ENCODE measurements around the gene SNIP1. TPM values are rescaled to one million over a fixed set of nuclear protein-coding genes. Genes with fewer than 3 reads are reported as not detected.
"Not testable (repeated sequence)": the region's sequence is repeated elsewhere in the genome, so short reads cannot be mapped to it uniquely, and the experiment has no call there.

Gene SNIP1
- total RNA-seq, 2 donors from 2014 or later: 13.0 to 17.0 TPM

DNA sequence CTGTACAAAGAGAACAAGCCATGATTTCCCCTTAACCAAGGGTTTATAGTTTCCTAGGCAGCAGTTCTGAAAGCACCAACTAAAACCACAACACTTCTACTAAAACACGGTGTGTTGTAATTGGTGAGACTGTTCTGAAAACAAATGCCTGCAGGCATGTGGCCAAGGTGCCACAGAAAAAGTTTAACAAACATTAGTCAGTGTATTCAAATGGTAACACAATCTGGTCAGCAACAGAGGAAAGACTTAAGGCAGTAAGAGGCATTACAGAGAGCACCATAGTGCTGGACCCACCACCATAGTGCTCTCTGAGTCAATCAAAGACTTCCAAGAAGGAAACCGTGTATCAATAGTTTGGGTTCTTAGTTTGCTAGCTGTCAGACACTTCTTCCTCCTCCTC lies 16.7 kb downstream of the SNIP1 start:
- Histone ChIP-seq H3K27ac (no peak overlapping the region), H3K4me1 (no peaks in the 10 kb centered on the region), H3K9me3 (no peaks in the 10 kb centered on the region), H3K27me3 (no peaks in the 10 kb centered on the region), H3K9ac (ENCODE audit: low read depth in 2 of 2, low read length in 2 of 2) (no peak overlapping the region), H3K4me3 (no peak overlapping the region), H3K36me3 (peaks cover 12% of the 10 kb centered on the region)
- intact Hi-C loops (cut with DNase I): no loop called here
- TF ChIP-seq, protein P1, sequence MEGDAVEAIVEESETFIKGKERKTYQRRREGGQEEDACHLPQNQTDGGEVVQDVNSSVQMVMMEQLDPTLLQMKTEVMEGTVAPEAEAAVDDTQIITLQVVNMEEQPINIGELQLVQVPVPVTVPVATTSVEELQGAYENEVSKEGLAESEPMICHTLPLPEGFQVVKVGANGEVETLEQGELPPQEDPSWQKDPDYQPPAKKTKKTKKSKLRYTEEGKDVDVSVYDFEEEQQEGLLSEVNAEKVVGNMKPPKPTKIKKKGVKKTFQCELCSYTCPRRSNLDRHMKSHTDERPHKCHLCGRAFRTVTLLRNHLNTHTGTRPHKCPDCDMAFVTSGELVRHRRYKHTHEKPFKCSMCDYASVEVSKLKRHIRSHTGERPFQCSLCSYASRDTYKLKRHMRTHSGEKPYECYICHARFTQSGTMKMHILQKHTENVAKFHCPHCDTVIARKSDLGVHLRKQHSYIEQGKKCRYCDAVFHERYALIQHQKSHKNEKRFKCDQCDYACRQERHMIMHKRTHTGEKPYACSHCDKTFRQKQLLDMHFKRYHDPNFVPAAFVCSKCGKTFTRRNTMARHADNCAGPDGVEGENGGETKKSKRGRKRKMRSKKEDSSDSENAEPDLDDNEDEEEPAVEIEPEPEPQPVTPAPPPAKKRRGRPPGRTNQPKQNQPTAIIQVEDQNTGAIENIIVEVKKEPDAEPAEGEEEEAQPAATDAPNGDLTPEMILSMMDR (IDR thresholded peaks at IDR 0.05): no peak
- DNase-seq: no peak

DNA sequence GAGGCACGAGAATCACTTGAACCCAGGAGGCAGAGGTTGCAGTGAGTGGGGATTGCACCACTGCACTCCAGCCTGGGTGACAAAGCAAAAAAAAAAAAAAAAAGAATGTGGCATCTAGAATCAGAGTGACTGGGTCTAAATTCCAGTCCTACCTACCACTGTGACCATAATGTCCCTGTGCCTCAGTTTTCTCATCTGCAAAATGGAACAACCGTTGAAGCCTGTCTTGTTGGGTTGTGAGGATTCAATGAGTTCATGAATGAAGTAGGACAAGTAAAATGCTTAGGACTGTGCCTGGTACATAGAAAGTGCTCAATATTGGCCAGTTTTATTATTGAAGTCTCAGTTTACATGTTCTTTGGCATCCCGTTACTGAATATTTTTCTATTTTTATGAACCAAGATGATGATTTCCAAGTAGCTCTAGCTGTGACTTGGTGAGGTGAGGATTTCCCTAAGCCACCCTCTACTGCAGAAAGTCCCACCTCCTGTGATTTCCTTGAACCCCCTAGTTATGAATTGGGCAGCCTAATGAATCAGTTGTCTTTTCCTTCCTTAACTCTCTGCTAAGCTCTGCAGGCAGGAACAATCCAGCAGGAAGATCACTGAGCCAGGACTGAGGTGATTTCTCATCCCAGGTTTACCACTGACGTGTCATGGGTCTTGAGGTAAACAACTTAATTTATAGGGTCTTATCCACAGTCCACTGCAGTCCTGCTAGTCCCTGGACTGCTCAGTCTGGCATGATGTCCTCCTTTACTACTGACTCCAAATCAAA lies 20.6 kb downstream of the SNIP1 start:
- no peak overlapping the region for H3K4me3 ChIP-seq
- no peak overlapping the region for H3K9ac ChIP-seq (ENCODE audit: low read depth in 2 of 2, low read length in 2 of 2)
- H3K9me3 ChIP-seq: no peaks in the 10 kb centered on the region
- TF ChIP-seq, protein P1 (IDR thresholded peaks at IDR 0.05): no peak
- no peaks in the 10 kb centered on the region for H3K36me3 ChIP-seq
- DNase-seq: no peak
- intact Hi-C loops (cut with DNase I): no loop called here
- H3K4me1 ChIP-seq: no peaks in the 10 kb centered on the region
- no peak overlapping the region for H3K27ac ChIP-seq
- no peaks in the 10 kb centered on the region for H3K27me3 ChIP-seq

DNA sequence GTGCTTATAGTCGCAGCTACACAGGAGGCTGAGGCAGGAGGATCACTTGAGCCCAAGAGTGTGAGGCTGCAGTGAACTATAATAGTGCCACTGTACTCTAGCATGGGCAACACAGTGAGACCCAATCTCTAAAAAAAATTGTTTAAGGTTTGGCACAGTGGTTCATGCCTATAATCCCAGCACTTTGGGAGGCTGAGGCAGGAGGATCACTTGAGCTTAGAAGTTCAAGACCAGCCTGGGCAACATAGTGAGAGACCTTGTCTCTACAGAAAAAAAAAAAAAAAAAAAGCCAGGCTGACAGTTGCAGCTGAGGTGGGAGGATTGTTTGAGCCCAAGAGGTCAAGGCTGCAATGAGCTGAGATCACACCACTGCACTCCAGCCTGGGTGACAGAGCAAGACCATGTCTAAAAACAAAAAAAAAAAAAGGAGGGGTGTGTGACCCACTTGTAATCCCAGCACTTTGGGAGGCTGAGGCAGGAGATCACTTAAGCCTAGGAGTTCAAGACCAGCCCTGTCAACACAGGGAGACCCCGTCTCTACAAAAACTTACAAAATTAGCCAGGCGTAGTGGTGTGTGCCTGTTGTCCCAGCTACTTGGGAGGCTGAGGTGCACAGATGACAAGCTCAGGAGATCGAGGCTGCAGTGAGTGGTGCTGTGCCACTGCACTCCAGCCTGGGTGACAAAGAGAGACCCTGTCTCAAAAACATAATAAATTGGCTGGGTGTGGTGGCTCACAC lies 21.5 kb downstream of the SNIP1 start:
- H3K9me3 ChIP-seq; H3K9ac ChIP-seq (ENCODE audit: low read depth in 2 of 2, low read length in 2 of 2); H3K36me3 ChIP-seq; intact Hi-C loops (cut with DNase I); H3K4me3 ChIP-seq; H3K27me3 ChIP-seq; DNase-seq; H3K27ac ChIP-seq; H3K4me1 ChIP-seq: not testable (repeated sequence)

DNA sequence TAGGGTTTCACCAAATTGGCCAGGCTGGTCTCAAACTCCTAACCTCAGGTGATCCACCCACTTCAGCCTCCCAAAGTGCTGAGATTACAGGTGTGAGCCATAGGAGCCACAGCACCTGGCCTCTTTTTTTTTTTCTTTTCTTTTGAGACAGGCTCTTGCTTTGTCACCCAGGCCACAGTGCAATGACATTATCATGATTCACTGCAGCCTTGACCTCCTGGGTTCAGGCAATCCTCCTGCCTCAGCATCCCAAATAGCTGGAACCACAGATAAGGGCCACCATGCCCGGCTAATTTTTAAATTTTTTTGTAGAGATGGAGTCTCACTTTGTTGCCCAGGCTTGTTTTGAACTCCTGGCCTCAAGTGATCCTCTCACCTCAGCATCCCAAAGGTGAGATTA lies 24.2 kb downstream of the SNIP1 start:
- H3K9ac ChIP-seq (ENCODE audit: low read depth in 2 of 2, low read length in 2 of 2); H3K4me1 ChIP-seq; DNase-seq; H3K27me3 ChIP-seq; H3K9me3 ChIP-seq; intact Hi-C loops (cut with DNase I); H3K4me3 ChIP-seq; H3K36me3 ChIP-seq; H3K27ac ChIP-seq: not testable (repeated sequence)

DNA sequence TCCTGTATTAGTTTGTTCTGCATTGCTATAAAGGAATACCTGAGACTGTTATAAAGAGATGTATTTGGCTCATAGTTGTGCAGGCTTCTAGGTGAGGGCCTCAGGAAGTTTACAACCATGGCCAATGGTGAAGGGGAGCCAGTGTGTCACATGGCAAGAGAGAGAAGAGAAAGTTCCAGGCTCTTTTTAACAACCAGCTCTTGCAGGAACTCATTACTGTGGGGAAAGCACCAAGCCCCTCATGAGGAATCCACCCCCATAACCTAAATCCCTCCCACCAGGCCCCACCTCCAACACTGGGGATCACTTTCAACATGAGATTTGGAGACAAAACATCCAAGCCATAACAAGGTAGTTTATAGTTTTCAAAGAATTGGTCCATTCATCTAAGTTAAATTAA lies 34.5 kb downstream of the SNIP1 start:
- Histone ChIP-seq H3K4me3 (no peak overlapping the region), H3K9ac (ENCODE audit: low read depth in 2 of 2, low read length in 2 of 2) (no peak overlapping the region), H3K9me3 (no peaks in the 10 kb centered on the region), H3K27me3 (no peaks in the 10 kb centered on the region), H3K27ac (no peak overlapping the region), H3K36me3 (no peaks in the 10 kb centered on the region), H3K4me1 (no peaks in the 10 kb centered on the region)
- DNase-seq: no peak
- intact Hi-C loops (cut with DNase I): no loop called here
- TF ChIP-seq, protein P1 (IDR thresholded peaks at IDR 0.05): no peak

DNA sequence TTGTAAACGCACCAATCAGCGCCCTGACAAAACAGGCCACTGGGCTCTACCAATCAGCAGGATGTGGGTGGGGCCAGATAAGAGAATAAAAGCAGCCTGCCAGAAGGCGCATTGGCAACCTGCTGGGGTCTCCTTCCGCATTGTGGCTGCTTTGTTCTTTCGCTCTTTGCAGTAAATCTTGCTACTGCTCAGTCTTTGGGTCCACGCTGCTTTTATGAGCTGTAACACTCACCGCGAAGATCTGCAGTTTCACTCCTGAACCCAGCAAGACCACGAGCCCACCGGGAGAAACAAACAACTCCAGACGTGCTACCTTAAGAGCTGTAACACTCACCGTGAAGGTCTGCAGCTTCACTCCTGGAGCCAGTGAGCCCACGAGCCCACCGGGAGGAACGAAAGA lies 35.2 kb downstream of the SNIP1 start:
- H3K4me3 ChIP-seq; intact Hi-C loops (cut with DNase I); H3K9ac ChIP-seq (ENCODE audit: low read depth in 2 of 2, low read length in 2 of 2); H3K36me3 ChIP-seq; DNase-seq; H3K27me3 ChIP-seq; H3K4me1 ChIP-seq; H3K27ac ChIP-seq; H3K9me3 ChIP-seq: not testable (repeated sequence)

DNA sequence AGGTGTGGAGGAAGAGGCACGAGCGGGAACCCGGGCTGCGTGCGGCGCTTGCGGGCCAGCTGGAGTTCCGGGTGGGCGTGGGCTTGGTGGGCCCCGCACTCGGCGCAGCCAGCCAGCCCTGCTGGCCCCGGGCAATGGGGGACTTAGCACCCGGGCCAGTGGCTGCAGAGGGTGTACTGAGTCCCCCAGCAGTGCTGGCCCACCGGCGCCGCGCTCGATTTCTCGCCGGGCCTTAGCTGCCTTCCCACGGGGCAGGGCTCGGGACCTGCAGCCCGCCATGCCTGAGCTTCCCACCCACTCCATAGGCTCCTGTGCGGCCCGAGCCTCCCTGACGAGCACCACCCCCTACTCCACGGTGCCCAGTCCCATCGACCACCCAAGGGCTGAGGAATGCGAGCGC lies 35.9 kb downstream of the SNIP1 start:
- DNase-seq; H3K4me1 ChIP-seq; H3K4me3 ChIP-seq; H3K9me3 ChIP-seq; H3K27ac ChIP-seq; intact Hi-C loops (cut with DNase I); H3K9ac ChIP-seq (ENCODE audit: low read depth in 2 of 2, low read length in 2 of 2); H3K27me3 ChIP-seq; H3K36me3 ChIP-seq: not testable (repeated sequence)
